ENCODE data around the gene ZG16B. TPM values are rescaled to one million over a fixed set of nuclear protein-coding genes. Genes with fewer than 3 reads are reported as not detected.

ZG16B gene
- total RNA-seq, 1 experiment from 2014 or later = not detected

DNA sequence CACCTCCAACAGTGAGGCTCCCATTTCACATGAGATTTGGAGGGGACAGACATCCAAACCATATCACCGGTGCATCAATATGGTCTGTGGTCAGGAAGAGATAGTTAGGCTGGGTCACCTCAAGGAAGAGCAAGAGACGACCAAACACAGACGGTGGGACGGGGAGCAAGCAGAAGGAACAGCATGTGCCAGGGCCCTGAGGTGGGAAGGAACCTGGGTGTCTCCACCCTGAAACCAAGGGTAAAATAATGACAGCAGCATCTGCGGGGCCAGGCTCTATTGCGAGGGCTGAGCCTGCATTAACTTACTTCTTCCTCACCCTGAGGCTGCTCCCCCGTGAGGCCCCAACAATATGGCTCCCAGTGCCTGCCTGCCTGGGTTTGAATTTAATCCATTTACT, 21.9 kb upstream of the ZG16B start:
- Histone ChIP-seq H2AK5ac (ENCODE audit: insufficient read length, low read length) (no peak overlapping the region), H3K9me3 (ENCODE audit: control insufficient read depth, low read depth, low read length) (peaks cover 10% of the 10 kb centered on the region), H4K8ac (replicated peaks; ENCODE audit: insufficient read length, low read depth, low read length) (no peak overlapping the region), H4K20me1 (ENCODE audit: control insufficient read depth, insufficient read depth, insufficient read length) (no peaks in the 10 kb centered on the region), H3T11ph (ENCODE audit: low read length) (no peak overlapping the region), H2BK12ac (ENCODE audit: insufficient read length, low read depth, low read length) (no peak overlapping the region), H3K4ac (ENCODE audit: low read depth, low read length) (no peak overlapping the region), H3K14ac (ENCODE audit: insufficient read depth, low read length) (no peak overlapping the region), H2BK5ac (ENCODE audit: insufficient read length, low read length) (no peak overlapping the region), H3K79me2 (ENCODE audit: insufficient read depth, low read length) (no peaks in the 10 kb centered on the region), H3K79me1 (ENCODE audit: insufficient read depth, low read depth, low read length, poor library complexity, severe bottlenecking) (no peaks in the 10 kb centered on the region), H4K91ac (ENCODE audit: insufficient read length, low read depth, low read length) (no peak overlapping the region), H3K4me2 (ENCODE audit: insufficient read depth, insufficient read length, low read length) (no peak overlapping the region), H2BK20ac (ENCODE audit: low read depth, low read length, poor library complexity, severe bottlenecking) (no peak overlapping the region), H3K4me1 (ENCODE audit: insufficient read depth, low read length) (no peaks in the 10 kb centered on the region), H3K9ac (ENCODE audit: extremely low read depth, insufficient read length, low read length) (no peak overlapping the region), H3K23me2 (ENCODE audit: insufficient read length, low read depth, low read length, poor library complexity, severe bottlenecking) (no peaks in the 10 kb centered on the region), H3K18ac (ENCODE audit: insufficient read length, low read depth, low read length) (no peak overlapping the region), H4K5ac (ENCODE audit: insufficient read length, low read depth, low read length) (no peak overlapping the region), H3K27me3 (ENCODE audit: insufficient read depth, low read length) (no peaks in the 10 kb centered on the region), H2AFZ (ENCODE audit: low read length) (no peak overlapping the region), H3K56ac (ENCODE audit: insufficient read length, low read depth, low read length) (no peak overlapping the region), H3K27ac (ENCODE audit: insufficient read length, low read depth, low read length) (no peak overlapping the region), H3K23ac (ENCODE audit: insufficient read length, low read depth, low read length) (no peak overlapping the region), H2BK120ac (ENCODE audit: low read depth, low read length, poor library complexity, severe bottlenecking) (no peak overlapping the region), H2BK15ac (ENCODE audit: low read depth, low read length) (no peak overlapping the region)
- Mint-ChIP-seq H3K27me3 (ENCODE audit: low read depth) (peaks cover 43% of the 10 kb centered on the region), H3K27ac (no peak overlapping the region), H3K9me3 (peaks cover 22 to 27% of the 10 kb centered on the region in 2 experiments), H3K4me1 (peaks cover 7% of the 10 kb centered on the region in 2 experiments; a peak in 3 of 4 replicates), H3K36me3 (ENCODE audit: insufficient read depth in 1 of 3, low read depth in 3 of 3) (peaks cover 0 to 4% (median 0%) of the 10 kb centered on the region in 3 experiments; a peak in 2 of 7 replicates), H3K4me3 (no peak overlapping the region)
- WGBS (ENCODE audit: extremely low coverage, insufficient read length, low lambda C conversion rate) = no CpG with 5 or more reads among the region's 7 CpGs
- TF ChIP-seq, protein P1, sequence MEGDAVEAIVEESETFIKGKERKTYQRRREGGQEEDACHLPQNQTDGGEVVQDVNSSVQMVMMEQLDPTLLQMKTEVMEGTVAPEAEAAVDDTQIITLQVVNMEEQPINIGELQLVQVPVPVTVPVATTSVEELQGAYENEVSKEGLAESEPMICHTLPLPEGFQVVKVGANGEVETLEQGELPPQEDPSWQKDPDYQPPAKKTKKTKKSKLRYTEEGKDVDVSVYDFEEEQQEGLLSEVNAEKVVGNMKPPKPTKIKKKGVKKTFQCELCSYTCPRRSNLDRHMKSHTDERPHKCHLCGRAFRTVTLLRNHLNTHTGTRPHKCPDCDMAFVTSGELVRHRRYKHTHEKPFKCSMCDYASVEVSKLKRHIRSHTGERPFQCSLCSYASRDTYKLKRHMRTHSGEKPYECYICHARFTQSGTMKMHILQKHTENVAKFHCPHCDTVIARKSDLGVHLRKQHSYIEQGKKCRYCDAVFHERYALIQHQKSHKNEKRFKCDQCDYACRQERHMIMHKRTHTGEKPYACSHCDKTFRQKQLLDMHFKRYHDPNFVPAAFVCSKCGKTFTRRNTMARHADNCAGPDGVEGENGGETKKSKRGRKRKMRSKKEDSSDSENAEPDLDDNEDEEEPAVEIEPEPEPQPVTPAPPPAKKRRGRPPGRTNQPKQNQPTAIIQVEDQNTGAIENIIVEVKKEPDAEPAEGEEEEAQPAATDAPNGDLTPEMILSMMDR (conservative IDR thresholded peaks at IDR 0.05) = no peak
- DNase-seq = no peak

Measured in H9 (cell line).